MCF 10A (cell line): Measurements from ENCODE around the gene FGGY. TPM values are rescaled to one million over a fixed set of nuclear protein-coding genes. Genes with fewer than 3 reads are reported as not detected.
"Not testable (repeated sequence)": the region's sequence is repeated elsewhere in the genome, so short reads cannot be mapped to it uniquely, and the experiment has no call there.

ENCODE experiments used
- BruUV-seq: library from RNA; stranded (reverse); fragments of 400-500 nt; replicated peaks from 2 replicates; lab custom pipeline; 2021; lab: Mats Ljungman, UMichigan
- CTCF ChIA-PET: fragments of 300-600 bp; sonication (Branson Sonifier 250); formaldehyde crosslinking; extraction: SDS; loops from one replicate; lab custom pipeline; 2021; ENCODE audit warnings: antibody characterized with exemption, inconsistent platforms; lab: Yijun Ruan, JAX
- POLR2A ChIA-PET: fragments of 300-600, 350-650 bp; sonication (Branson Sonifier 250); formaldehyde crosslinking; extraction: SDS; loops from one replicate; lab custom pipeline; 2020; ENCODE audit warnings: antibody characterized with exemption, inconsistent platforms; lab: Yijun Ruan, JAX
- DNase-seq: peaks from one replicate; pipeline ENCODE4 v3.0.0-alpha.2; 2018; ENCODE audit not compliant: unreplicated experiment
- H3K27ac Mint-ChIP-seq: one replicate; pipeline ENCODE4 v1.8.0; 2022; ENCODE audit warnings: mild to moderate bottlenecking, low read depth, mixed read lengths; ENCODE audit not compliant: unreplicated experiment
- H3K27me3 Mint-ChIP-seq: one replicate; pipeline ENCODE4 v1.8.0; 2022; ENCODE audit warnings: mixed read lengths; ENCODE audit not compliant: insufficient read depth, unreplicated experiment
- H3K36me3 Mint-ChIP-seq: one replicate; pipeline ENCODE4 v1.8.0; 2022; ENCODE audit warnings: mild to moderate bottlenecking, moderate library complexity, mixed read lengths; ENCODE audit not compliant: insufficient read depth, unreplicated experiment
- H3K4me1 Mint-ChIP-seq: one replicate; pipeline ENCODE4 v1.8.0; 2022; ENCODE audit warnings: mixed read lengths; ENCODE audit not compliant: insufficient read depth, unreplicated experiment
- H3K4me3 Mint-ChIP-seq: one replicate; pipeline ENCODE4 v1.8.0; 2022; ENCODE audit warnings: mild to moderate bottlenecking, moderate library complexity, mixed read lengths; ENCODE audit not compliant: unreplicated experiment
- H3K9me3 Mint-ChIP-seq: one replicate; pipeline ENCODE4 v1.8.0; 2022; ENCODE audit warnings: mixed read lengths; ENCODE audit not compliant: unreplicated experiment
- intact Hi-C: fragments of 100-400 bp; cut with micrococcal nuclease; formaldehyde crosslinking; loops from 2 replicates; pipeline ENCODE4 v1.14.1; 2022
- total RNA-seq: library from RNA; stranded (reverse); gene quantifications from 2 replicates; pipeline ENCODE4 v1.2.3, GENCODE V29; 2022
- TF ChIP-seq, protein P1 (sequence below): fragments of 200-600 bp; IDR thresholded peaks from one replicate; pipeline ENCODE4 v1.8.0; 2022; ENCODE audit warnings: antibody characterized with exemption, mild to moderate bottlenecking; ENCODE audit not compliant: unreplicated experiment

FGGY gene
- total RNA-seq, 1 experiment from 2014 or later = 10.6 TPM

GRCh38 chr1:59604191-59604590 lies 307.3 kb downstream of the FGGY start:
- no peak for DNase-seq
- ChIA-PET CTCF (no interaction called here), POLR2A (no interaction called here)
- no peak overlapping the region for H3K27ac Mint-ChIP-seq
- H3K9me3 Mint-ChIP-seq = no peaks in the 10 kb centered on the region
- H3K4me1 Mint-ChIP-seq = no peaks in the 10 kb centered on the region
- H3K36me3 Mint-ChIP-seq = no peaks in the 10 kb centered on the region
- BruUV-seq = no TSS peak
- no peaks in the 10 kb centered on the region for H3K27me3 Mint-ChIP-seq
- intact Hi-C loops = no loop called here
- no peak overlapping the region for H3K4me3 Mint-ChIP-seq
- TF ChIP-seq, protein P1, sequence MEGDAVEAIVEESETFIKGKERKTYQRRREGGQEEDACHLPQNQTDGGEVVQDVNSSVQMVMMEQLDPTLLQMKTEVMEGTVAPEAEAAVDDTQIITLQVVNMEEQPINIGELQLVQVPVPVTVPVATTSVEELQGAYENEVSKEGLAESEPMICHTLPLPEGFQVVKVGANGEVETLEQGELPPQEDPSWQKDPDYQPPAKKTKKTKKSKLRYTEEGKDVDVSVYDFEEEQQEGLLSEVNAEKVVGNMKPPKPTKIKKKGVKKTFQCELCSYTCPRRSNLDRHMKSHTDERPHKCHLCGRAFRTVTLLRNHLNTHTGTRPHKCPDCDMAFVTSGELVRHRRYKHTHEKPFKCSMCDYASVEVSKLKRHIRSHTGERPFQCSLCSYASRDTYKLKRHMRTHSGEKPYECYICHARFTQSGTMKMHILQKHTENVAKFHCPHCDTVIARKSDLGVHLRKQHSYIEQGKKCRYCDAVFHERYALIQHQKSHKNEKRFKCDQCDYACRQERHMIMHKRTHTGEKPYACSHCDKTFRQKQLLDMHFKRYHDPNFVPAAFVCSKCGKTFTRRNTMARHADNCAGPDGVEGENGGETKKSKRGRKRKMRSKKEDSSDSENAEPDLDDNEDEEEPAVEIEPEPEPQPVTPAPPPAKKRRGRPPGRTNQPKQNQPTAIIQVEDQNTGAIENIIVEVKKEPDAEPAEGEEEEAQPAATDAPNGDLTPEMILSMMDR = no peak

DNA sequence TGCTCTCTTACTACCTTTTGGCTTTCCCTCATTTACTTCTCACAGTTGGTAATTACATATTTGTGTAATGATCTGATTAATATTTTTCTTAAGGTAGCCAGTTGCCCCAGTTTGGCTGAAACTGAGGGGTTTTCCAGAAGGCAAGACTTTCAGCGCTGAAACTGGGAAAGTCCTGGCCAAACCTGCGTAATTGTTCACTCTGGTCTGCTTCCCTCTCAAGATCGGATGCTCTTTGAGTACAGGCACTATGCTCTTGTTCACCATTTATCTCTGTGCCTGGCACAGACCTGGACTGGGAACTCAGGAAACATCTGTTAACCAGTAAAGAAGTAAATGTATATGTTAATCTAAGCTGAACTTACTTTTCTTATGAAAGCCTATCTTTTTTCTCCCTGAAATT lies 308.3 kb downstream of the FGGY start:
- ChIA-PET CTCF (interaction anchor here (0.6 kb wide), 1 partner anchor 205 kb away, joined by 6 read pairs; no protein-coding TSS in a partner anchor), POLR2A (no interaction called here)
- Mint-ChIP-seq H3K4me1 (no peaks in the 10 kb centered on the region), H3K27me3 (no peaks in the 10 kb centered on the region), H3K4me3 (no peak overlapping the region), H3K27ac (no peak overlapping the region), H3K9me3 (no peaks in the 10 kb centered on the region), H3K36me3 (no peaks in the 10 kb centered on the region)
- DNase-seq = no peak
- intact Hi-C loops = no loop called here
- BruUV-seq = no TSS peak
- TF ChIP-seq, protein P1 = no peak

- TF ChIP-seq, protein P1 = no peak
- CTCF ChIA-PET = interaction anchor here (0.6 to 0.7 kb wide), 2 partner anchors 113 to 206 kb away, joined by 3 to 6 read pairs; no protein-coding TSS in a partner anchor
- POLR2A ChIA-PET = interaction anchor here (1.1 kb wide), 1 partner anchor 8 kb away, joined by 3 read pairs; no protein-coding TSS in a partner anchor
- Mint-ChIP-seq H3K27me3 (no peaks in the 10 kb centered on the region), H3K36me3 (no peaks in the 10 kb centered on the region), H3K27ac (no peak overlapping the region), H3K9me3 (no peaks in the 10 kb centered on the region), H3K4me3 (no peak overlapping the region), H3K4me1 (no peaks in the 10 kb centered on the region)
- no peak for DNase-seq
- BruUV-seq = no TSS peak
- intact Hi-C loops = no loop called here
These were observed 308.9 kb downstream of the FGGY start for GRCh38 chr1:59605761-59606160.

GRCh38 chr1:59609245-59609644 lies 312.4 kb downstream of the FGGY start:
- Mint-ChIP-seq H3K27me3 (no peaks in the 10 kb centered on the region), H3K4me3 (no peak overlapping the region), H3K36me3 (no peaks in the 10 kb centered on the region), H3K9me3 (peaks cover 7% of the 10 kb centered on the region), H3K4me1 (no peaks in the 10 kb centered on the region), H3K27ac (no peak overlapping the region)
- DNase-seq = no peak
- ChIA-PET POLR2A (no interaction called here), CTCF (interaction anchor here (1.0 kb wide), 1 partner anchor 12 kb away, joined by 4 read pairs; no protein-coding TSS in a partner anchor)
- intact Hi-C loops = no loop called here
- TF ChIP-seq, protein P1 = no peak
- no TSS peak for BruUV-seq

DNA sequence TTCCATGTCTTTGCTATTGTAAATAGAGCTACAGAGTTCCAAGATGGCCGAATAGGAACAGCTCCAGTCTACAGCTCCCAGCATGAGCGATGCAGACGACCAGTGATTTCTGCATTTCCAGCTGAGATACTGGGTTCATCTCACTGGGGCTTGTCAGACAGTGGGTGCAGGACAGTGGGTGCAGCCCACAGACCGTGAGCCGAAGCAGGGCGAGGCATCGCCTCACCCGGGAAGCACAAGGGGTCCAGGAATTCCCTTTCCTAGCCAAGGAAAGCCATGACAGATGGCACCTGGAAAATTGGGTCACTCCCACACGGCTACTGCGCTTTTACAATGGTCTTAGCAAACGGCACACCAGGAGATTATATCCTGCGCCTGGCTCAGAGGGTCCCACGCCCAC lies 313.6 kb downstream of the FGGY start:
- H3K9me3 Mint-ChIP-seq, POLR2A ChIA-PET, H3K36me3 Mint-ChIP-seq, DNase-seq, H3K27ac Mint-ChIP-seq, BruUV-seq, H3K27me3 Mint-ChIP-seq, intact Hi-C loops, H3K4me3 Mint-ChIP-seq, H3K4me1 Mint-ChIP-seq, CTCF ChIA-PET: not testable (repeated sequence)
